ENCODE data around the gene FAM107B. TPM values are rescaled to one million over a fixed set of nuclear protein-coding genes. Genes with fewer than 3 reads are reported as not detected.

FAM107B gene
- total RNA-seq, 6 experiments from 2014 or later = 58.6 to 116 (median 68.7) TPM

DNA sequence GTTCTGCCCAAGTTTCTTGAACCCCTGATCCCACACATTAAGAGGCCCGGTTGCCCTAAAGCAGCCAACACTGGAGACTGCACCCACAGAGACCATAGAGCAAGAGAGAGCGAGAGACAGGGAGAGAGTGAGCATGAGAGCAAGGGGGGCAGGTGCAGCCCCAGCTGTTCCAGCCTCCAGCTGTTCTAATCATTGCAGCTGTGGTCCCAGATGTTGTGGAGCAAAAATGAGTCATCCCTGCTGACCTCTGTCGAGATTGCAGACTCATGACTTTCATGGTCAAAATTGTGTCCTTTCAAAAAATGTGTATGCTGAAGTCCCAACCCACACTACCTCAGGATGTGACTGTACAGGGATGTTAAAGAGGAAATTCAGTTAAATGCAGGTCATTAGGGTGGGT lies 300.0 kb downstream of the FAM107B start:
- no peaks in the 10 kb centered on the region for H3K36me3 ChIP-seq
- no peaks in the 10 kb centered on the region for H3K9me3 ChIP-seq
- WGBS (ENCODE audit: insufficient coverage, low coverage, low lambda C conversion rate, missing lambda C conversion rate) = 71% methylated on average over 3 of the region's 3 CpGs
- intact Hi-C loops (cut with DNase I) = loop anchor here (10.0 kb wide), 2 partner anchors 270 to 280 kb away; no protein-coding TSS in a partner anchor
- ATAC-seq = no peak
- no peak overlapping the region for H3K4me3 ChIP-seq
- H3K27ac ChIP-seq = no peak overlapping the region
- no peaks in the 10 kb centered on the region for H3K4me1 ChIP-seq
- no peaks in the 10 kb centered on the region for H3K27me3 ChIP-seq
- no peak for DNase-seq
- TF ChIP-seq, protein P1, sequence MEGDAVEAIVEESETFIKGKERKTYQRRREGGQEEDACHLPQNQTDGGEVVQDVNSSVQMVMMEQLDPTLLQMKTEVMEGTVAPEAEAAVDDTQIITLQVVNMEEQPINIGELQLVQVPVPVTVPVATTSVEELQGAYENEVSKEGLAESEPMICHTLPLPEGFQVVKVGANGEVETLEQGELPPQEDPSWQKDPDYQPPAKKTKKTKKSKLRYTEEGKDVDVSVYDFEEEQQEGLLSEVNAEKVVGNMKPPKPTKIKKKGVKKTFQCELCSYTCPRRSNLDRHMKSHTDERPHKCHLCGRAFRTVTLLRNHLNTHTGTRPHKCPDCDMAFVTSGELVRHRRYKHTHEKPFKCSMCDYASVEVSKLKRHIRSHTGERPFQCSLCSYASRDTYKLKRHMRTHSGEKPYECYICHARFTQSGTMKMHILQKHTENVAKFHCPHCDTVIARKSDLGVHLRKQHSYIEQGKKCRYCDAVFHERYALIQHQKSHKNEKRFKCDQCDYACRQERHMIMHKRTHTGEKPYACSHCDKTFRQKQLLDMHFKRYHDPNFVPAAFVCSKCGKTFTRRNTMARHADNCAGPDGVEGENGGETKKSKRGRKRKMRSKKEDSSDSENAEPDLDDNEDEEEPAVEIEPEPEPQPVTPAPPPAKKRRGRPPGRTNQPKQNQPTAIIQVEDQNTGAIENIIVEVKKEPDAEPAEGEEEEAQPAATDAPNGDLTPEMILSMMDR (IDR thresholded peaks at IDR 0.05) = no peak
- TF ChIP-seq POLR2A (IDR thresholded peaks at IDR 0.05) = no peak

DNA sequence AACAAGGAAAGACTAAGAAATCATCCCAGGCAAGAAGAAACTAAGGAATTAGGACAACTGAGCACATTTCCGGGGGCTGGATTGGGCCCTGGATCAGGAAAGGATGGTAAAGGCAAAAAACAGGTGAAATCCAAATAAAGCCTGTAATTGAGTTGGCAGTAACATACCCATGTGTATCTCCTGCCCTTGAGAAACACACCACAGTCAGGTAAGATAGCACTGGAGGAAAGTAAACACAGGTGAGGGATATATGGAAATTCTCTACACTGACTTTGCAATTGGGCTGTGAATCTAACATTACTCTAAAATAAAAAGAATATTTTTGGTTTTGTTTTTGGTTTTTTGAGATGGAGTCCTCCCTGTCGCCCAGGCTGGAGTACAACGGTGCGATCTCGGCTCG lies 303.8 kb downstream of the FAM107B start:
- ATAC-seq (no peak), DNase-seq (no peak)
- intact Hi-C loops (cut with DNase I) = loop anchor here (10.0 kb wide), 2 partner anchors 266 to 276 kb away; no protein-coding TSS in a partner anchor
- Histone ChIP-seq H3K27ac (no peak overlapping the region), H3K36me3 (no peaks in the 10 kb centered on the region), H3K4me3 (no peak overlapping the region), H3K4me1 (no peaks in the 10 kb centered on the region), H3K27me3 (no peaks in the 10 kb centered on the region), H3K9me3 (no peaks in the 10 kb centered on the region)
- TF ChIP-seq, protein P1 (IDR thresholded peaks at IDR 0.05) = no peak
- no peak for TF ChIP-seq POLR2A (IDR thresholded peaks at IDR 0.05)
- WGBS (ENCODE audit: insufficient coverage, low coverage, low lambda C conversion rate, missing lambda C conversion rate) = 91% methylated on average over 6 of the region's 6 CpGs

DNA sequence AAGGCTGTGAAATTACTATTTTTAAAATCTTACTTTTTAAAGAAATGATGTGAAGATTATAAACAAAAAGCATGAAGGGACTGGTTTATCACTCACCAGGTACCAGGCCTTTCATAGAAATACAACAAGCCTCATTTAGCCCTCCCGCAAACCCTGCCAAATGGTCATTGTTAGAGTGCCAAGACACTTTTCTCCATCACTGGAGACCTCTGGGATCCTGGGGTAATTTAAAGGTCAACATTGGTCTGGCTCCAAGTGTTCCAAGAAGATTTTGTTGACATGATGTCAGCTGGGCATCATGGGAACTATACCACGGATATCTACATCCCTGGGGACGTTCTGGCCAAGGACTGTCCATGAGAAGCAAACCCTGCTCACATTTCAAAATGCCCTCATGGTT lies 306.0 kb downstream of the FAM107B start:
- Histone ChIP-seq H3K36me3 (no peaks in the 10 kb centered on the region), H3K4me3 (no peak overlapping the region), H3K27ac (no peak overlapping the region), H3K4me1 (no peaks in the 10 kb centered on the region), H3K9me3 (no peaks in the 10 kb centered on the region), H3K27me3 (no peaks in the 10 kb centered on the region)
- TF ChIP-seq, protein P1 (IDR thresholded peaks at IDR 0.05) = no peak
- TF ChIP-seq POLR2A (IDR thresholded peaks at IDR 0.05) = no peak
- WGBS (ENCODE audit: insufficient coverage, low coverage, low lambda C conversion rate, missing lambda C conversion rate) = 57% methylated on average over 3 of the region's 3 CpGs
- intact Hi-C loops (cut with DNase I) = no loop called here
- ATAC-seq (no peak), DNase-seq (no peak)

Small RNA genes within 50 kb of the gene (small RNA-seq; reads per million reads assigned to genes)
- gene RNA5SP302 = 0.58 to 0.65 reads per million in 2 experiments

Other genes with a start within 250 kb of the FAM107B start
- 1 to 10 TPM in 5 of 6 experiments, under 1 TPM in 1; 0.93 to 4.5 (median 3.7) TPM for gene CDNF, start 63.1 kb upstream of the FAM107B start, total RNA-seq
- gene HSPA14, start 63.4 kb upstream of the FAM107B start, total RNA-seq = 1 to 10 TPM; 2.7 to 8.6 (median 4.9) TPM
- 1 to 10 TPM; 2.2 to 6.0 (median 3.2) TPM for gene MSANTD7, start 63.4 kb upstream of the FAM107B start, total RNA-seq
- 1 to 10 TPM; 2.8 to 6.0 (median 4.1) TPM for gene SUV39H2, start 104.0 kb upstream of the FAM107B start, total RNA-seq
- gene DCLRE1C, start 179.2 kb upstream of the FAM107B start, total RNA-seq = 1 to 10 TPM; 1.7 to 5.0 (median 3.0) TPM
- under 1 TPM in 1 of 6 experiments, not detected in 5; 0.51 TPM for gene MEIG1, start 184.5 kb upstream of the FAM107B start, total RNA-seq

All from right lobe of liver (tissue), 6 donors.